OCI-LY7 (cell line): Measurements from ENCODE around the gene RNF212. TPM values are rescaled to one million over a fixed set of nuclear protein-coding genes. Genes with fewer than 3 reads are reported as not detected.

Source experiments
- BruUV-seq: library from RNA; stranded (reverse); fragments of 400-500 nt; replicated peaks from 2 replicates; lab custom pipeline; 2021; lab: Mats Ljungman, UMichigan
- CTCF ChIA-PET: fragments of 300-600 bp; sonication (Branson Sonifier 250); formaldehyde crosslinking; loops from one replicate; lab custom pipeline; 2022; ENCODE audit warnings: antibody characterized with exemption; ENCODE audit not compliant: unreplicated experiment; lab: Charles Lee
- POLR2A ChIA-PET: fragments of 300-600 bp; sonication (Branson Sonifier 250); formaldehyde crosslinking; loops from one replicate; lab custom pipeline; 2022; ENCODE audit warnings: antibody characterized with exemption; lab: Charles Lee
- DNase-seq: peaks from one replicate; pipeline ENCODE4 v3.0.0-alpha.2; 2015; ENCODE audit warnings: low spot score
- H2AFZ ChIP-seq: fragments of 200-600 bp; sonication (generic), shearing (Covaris generic); 2 replicates; pipeline ENCODE4 v1.6.1; 2014; ENCODE audit warnings: mild to moderate bottlenecking, antibody characterized with exemption, low read length, moderate library complexity
- H3K27ac ChIP-seq: fragments of 200-600 bp; sonication (generic); 2 replicates; pipeline ENCODE4 v1.5.1; 2014; ENCODE audit warnings: mixed run types, low read depth, mild to moderate bottlenecking, moderate library complexity, low read length, inconsistent platforms; ENCODE audit not compliant: poor library complexity, severe bottlenecking
- H3K36me3 ChIP-seq: fragments of 200-600 bp; sonication (generic); 2 replicates; pipeline ENCODE4 v1.6.1; 2014; ENCODE audit warnings: mild to moderate bottlenecking, antibody characterized with exemption, low read length, moderate library complexity, mixed read lengths; ENCODE audit not compliant: insufficient read depth
- H3K4me1 ChIP-seq: fragments of 200-600 bp; sonication (generic); 2 replicates; pipeline ENCODE4 v1.5.1; 2014; ENCODE audit warnings: mild to moderate bottlenecking, low read length; ENCODE audit not compliant: insufficient read depth, poor library complexity, severe bottlenecking
- H3K4me2 ChIP-seq: fragments of 200-600 bp; sonication (generic); 2 replicates; pipeline ENCODE4 v1.6.1; 2014; ENCODE audit warnings: mild to moderate bottlenecking, low read length
- H3K4me3 ChIP-seq: fragments of 200-600 bp; sonication (generic); 2 replicates; pipeline ENCODE4 v1.5.1; 2014; ENCODE audit warnings: mild to moderate bottlenecking, low read depth, low read length; ENCODE audit not compliant: poor library complexity, severe bottlenecking
- H3K79me2 ChIP-seq: fragments of 200-600 bp; sonication (generic); 2 replicates; pipeline ENCODE4 v1.6.1; 2016; ENCODE audit warnings: low read depth, mild to moderate bottlenecking, low read length, moderate library complexity, mixed read lengths; ENCODE audit not compliant: insufficient read depth
- H3K9me2 ChIP-seq: fragments of 200-600 bp; sonication (generic); 2 replicates; pipeline ENCODE4 v1.6.1; 2016; ENCODE audit warnings: mild to moderate bottlenecking, low read length, mixed read lengths; ENCODE audit not compliant: insufficient read depth
- H3K9me3 ChIP-seq: fragments of 200-600 bp; sonication (generic); 2 replicates; pipeline ENCODE4 v1.6.1; 2014; ENCODE audit warnings: mild to moderate bottlenecking, mixed run types, low read length, mixed read lengths
- H4K20me1 ChIP-seq: fragments of 200-600 bp; sonication (generic); 2 replicates; pipeline ENCODE4 v1.6.1; 2014; ENCODE audit warnings: mild to moderate bottlenecking, antibody characterized with exemption, low read length, moderate library complexity, mixed read lengths; ENCODE audit not compliant: insufficient read depth
- CTCF ChIP-seq: fragments of 200-600 bp; sonication (generic); conservative IDR thresholded peaks from 2 replicates; pipeline ENCODE4 v1.5.1; 2014; ENCODE audit warnings: mild to moderate bottlenecking, antibody characterized with exemption, low read length, moderate library complexity, mixed read lengths
- EZH2phosphoT487 ChIP-seq: fragments of 200-600 bp; sonication (generic); IDR thresholded peaks from 2 replicates; pipeline ENCODE4 v1.6.1; 2018; ENCODE audit warnings: low read depth, borderline replicate concordance, mild to moderate bottlenecking, mixed run types, antibody characterized with exemption, low read length, moderate library complexity, mixed read lengths
- intact Hi-C: fragments of 100-400 bp; cut with micrococcal nuclease; formaldehyde crosslinking; loops from one replicate; pipeline ENCODE4 v1.10.0; 2022; ENCODE audit not compliant: unreplicated experiment
- total RNA-seq, 2 experiments: library from RNA; depleted of rRNA in 1 of 2; stranded (reverse); fragments of >200 nt in 1 of 2; shearing (Covaris generic) in 1 of 2; gene quantifications; 2 replicates each; pipeline ENCODE4 v1.2.3, GENCODE V29; 2014 to 2022

RNF212 gene
- total RNA-seq, 2 experiments from 2014 or later: not detected

- Histone ChIP-seq H3K79me2 (no peaks in the 10 kb centered on the region), H3K27ac (no peak overlapping the region), H3K9me3 (no peaks in the 10 kb centered on the region), H3K4me1 (no peaks in the 10 kb centered on the region), H3K9me2 (no peaks in the 10 kb centered on the region), H3K4me2 (no peak overlapping the region), H3K36me3 (no peaks in the 10 kb centered on the region), H4K20me1 (no peaks in the 10 kb centered on the region), H3K4me3 (no peak overlapping the region), H2AFZ (no peak overlapping the region)
- BruUV-seq: no TSS peak
- ChIA-PET POLR2A (no interaction called here), CTCF (no interaction called here)
- no peak for DNase-seq
- intact Hi-C loops: no loop called here
- TF ChIP-seq CTCF (no peak), EZH2phosphoT487 (no peak)
Measured at GRCh38 chr4:1124818-1125217, 11.5 kb upstream of the RNF212 start.

- no peaks in the 10 kb centered on the region for H4K20me1 ChIP-seq
- H3K36me3 ChIP-seq: no peaks in the 10 kb centered on the region
- no peaks in the 10 kb centered on the region for H3K79me2 ChIP-seq
- H3K9me3 ChIP-seq: no peaks in the 10 kb centered on the region
- intact Hi-C loops: no loop called here
- ChIA-PET POLR2A (no interaction called here), CTCF (interaction anchor here (1.0 kb wide), 1 partner anchor 8 kb away, joined by 4 read pairs; no protein-coding TSS in a partner anchor)
- TF ChIP-seq CTCF (no peak), EZH2phosphoT487 (no peak)
- BruUV-seq: no TSS peak
- no peaks in the 10 kb centered on the region for H3K9me2 ChIP-seq
- H3K4me2 ChIP-seq: no peak overlapping the region
- H3K4me1 ChIP-seq: no peaks in the 10 kb centered on the region
- no peak for DNase-seq
- no peak overlapping the region for H2AFZ ChIP-seq
- no peak overlapping the region for H3K27ac ChIP-seq
- H3K4me3 ChIP-seq: no peak overlapping the region
Measured at GRCh38 chr4:1122505-1122904, 9.1 kb upstream of the RNF212 start.

- Histone ChIP-seq H4K20me1 (no peaks in the 10 kb centered on the region), H3K79me2 (no peaks in the 10 kb centered on the region), H3K9me3 (no peaks in the 10 kb centered on the region), H3K4me1 (no peaks in the 10 kb centered on the region), H3K27ac (no peak overlapping the region), H3K36me3 (no peaks in the 10 kb centered on the region), H3K9me2 (no peaks in the 10 kb centered on the region), H2AFZ (no peak overlapping the region), H3K4me2 (no peak overlapping the region), H3K4me3 (no peak overlapping the region)
- POLR2A ChIA-PET: no interaction called here
- TF ChIP-seq EZH2phosphoT487 (no peak), CTCF (0 out of 2 replicates have a peak, but pooled peaks have one; percentile 18)
- DNase-seq: no peak
- intact Hi-C loops: no loop called here
- CTCF ChIA-PET: interaction anchor here (0.8 kb wide), 1 partner anchor 14 kb away, joined by 3 read pairs; no protein-coding TSS in a partner anchor
- no TSS peak for BruUV-seq
Measured at GRCh38 chr4:1116838-1117237, 3.5 kb upstream of the RNF212 start.
